Right renal cortex interstitium (tissue), 3 donors: ENCODE results near the gene RLN3. TPM values are rescaled to one million over a fixed set of nuclear protein-coding genes. Genes with fewer than 3 reads are reported as not detected.

Source experiments
- DNase-seq, 3 donors: peaks; one replicate each; pipeline ENCODE4 v3.0.0-alpha.2; 2013; ENCODE audit warnings: low read depth in 3 of 3, low spot score in 2 of 3
- polyA plus RNA-seq, 3 donors: library from polyadenylated mRNA; unstranded; fragments of 120-200 nt; gene quantifications; one replicate each; pipeline ENCODE4 v1.2.1, GENCODE V29; 2013; ENCODE audit not compliant: insufficient read length in 3 of 3

RLN3 gene
- polyA plus RNA-seq, 3 donors: not detected

GRCh38 chr19:14073261-14073924, 45.4 kb downstream of the RLN3 start:
- no peak for DNase-seq

GRCh38 chr19:14073925-14074838, 46.2 kb downstream of the RLN3 start:
- no peak for DNase-seq

GRCh38 chr19:14078411-14078810, 50.5 kb downstream of the RLN3 start:
- no peak for DNase-seq

Other genes starting within 250 kb of the RLN3 start
- gene ZSWIM4, start 232.7 kb upstream of the RLN3 start, polyA plus RNA-seq: 1 to 10 TPM; 5.3 to 6.8 (median 6.1) TPM
- 1 to 10 TPM in 1 of 3 donors, under 1 TPM in 2; 0.76 to 1.1 (median 0.89) TPM for gene NANOS3, start 151.0 kb upstream of the RLN3 start, polyA plus RNA-seq
- 1 to 10 TPM; 4.6 to 4.8 (median 4.7) TPM for gene BRME1, start 122.0 kb upstream of the RLN3 start, polyA plus RNA-seq
- gene CC2D1A, start 121.9 kb upstream of the RLN3 start, polyA plus RNA-seq: 10 to 100 TPM; 20.1 to 23.3 (median 20.7) TPM
- under 1 TPM; 0.71 to 0.95 (median 0.85) TPM for gene PODNL1, start 89.7 kb upstream of the RLN3 start, polyA plus RNA-seq
- gene DCAF15, start 75.6 kb upstream of the RLN3 start, polyA plus RNA-seq: 10 to 100 TPM; 28.5 to 29.4 (median 28.6) TPM
- gene RFX1, start 21.8 kb upstream of the RLN3 start, polyA plus RNA-seq: 1 to 10 TPM; 7.4 to 9.3 (median 7.8) TPM
- gene IL27RA, start 3.6 kb downstream of the RLN3 start, polyA plus RNA-seq: 1 to 10 TPM; 6.9 to 7.8 (median 7.3) TPM
- gene PALM3, start 33.9 kb downstream of the RLN3 start, polyA plus RNA-seq: 10 to 100 TPM; 22.4 to 25.8 (median 23.1) TPM
- 1 to 10 TPM; 4.7 to 7.0 (median 5.0) TPM for gene MISP3, start 44.6 kb downstream of the RLN3 start, polyA plus RNA-seq
- under 1 TPM in 1 of 3 donors, not detected in 2; 0.08 TPM for gene C19orf67, start 57.6 kb downstream of the RLN3 start, polyA plus RNA-seq
- 10 to 100 TPM; 30.6 to 35.4 (median 31.6) TPM for gene SAMD1, start 62.6 kb downstream of the RLN3 start, polyA plus RNA-seq
- gene PRKACA, start 89.6 kb downstream of the RLN3 start, polyA plus RNA-seq: 10 to 100 TPM; 82.2 to 94.4 (median 86.0) TPM
- gene ASF1B, start 108.4 kb downstream of the RLN3 start, polyA plus RNA-seq: 10 to 100 TPM; 15.7 to 19.0 (median 16.3) TPM
- 10 to 100 TPM; 30.9 to 37.7 (median 32.3) TPM for gene ADGRL1, start 178.0 kb downstream of the RLN3 start, polyA plus RNA-seq